Adrenal gland (tissue), 12 donors: ENCODE results near the gene PIEZO2. TPM values are rescaled to one million over a fixed set of nuclear protein-coding genes. Genes with fewer than 3 reads are reported as not detected.

Source experiments
- DNase-seq, 7 donors: peaks; one replicate each; pipeline ENCODE4 v3.0.0-alpha.2; 2019 to 2020
- H3K27ac ChIP-seq, 5 donors: fragments of 200-600 bp; sonication (generic) in 4 of 5; 1 replicate in 3 of 5; 2 replicates in 2 of 5; pipeline versions ENCODE4 v1.5.1 to v1.8.0; 2016 to 2020; ENCODE audit warnings: mild to moderate bottlenecking in 1 of 5
- H3K27me3 ChIP-seq: fragments of 200-600 bp; 2 replicates; pipeline ENCODE4 v1.8.0; 2021
- H3K36me3 ChIP-seq, 2 donors: fragments of 200-600 bp; replicated peaks in 1 of 2; 1 replicate in 1 of 2; 2 replicates in 1 of 2; pipeline versions ENCODE4 v1.5.1 to v1.8.0; 2018 to 2022
- H3K4me1 ChIP-seq, 2 donors: fragments of 200-600 bp; replicated peaks in 1 of 2; 1 replicate in 1 of 2; 2 replicates in 1 of 2; pipeline versions ENCODE4 v1.5.1 to v1.8.0; 2018 to 2021
- H3K4me3 ChIP-seq, 4 donors: fragments of 200-600 bp; sonication (generic) in 3 of 4; one replicate each; pipeline ENCODE4 v1.5.1; 2016 to 2018
- H3K9me3 ChIP-seq, 3 donors: fragments of 200-600 bp; sonication (generic) in 1 of 3; replicated peaks in 1 of 3; 1 replicate in 2 of 3; 2 replicates in 1 of 3; pipeline versions ENCODE4 v1.5.1 to v1.8.0; 2016 to 2021
- CTCF ChIP-seq, 6 experiments: fragments of 450-650 bp in 4 of 6; fragments of 200-600 bp in 2 of 6; sonication (generic) in 1 of 6; IDR thresholded peaks; 1 replicate in 5 of 6; 2 replicates in 1 of 6; pipeline versions ENCODE4 v1.5.1 to v1.8.0; 2016 to 2021; ENCODE audit warnings: antibody characterized with exemption in 6 of 6, mild to moderate bottlenecking in 2 of 6, moderate library complexity in 1 of 6
- POLR2A ChIP-seq, 2 donors: fragments of 450-650 bp; IDR thresholded peaks; one replicate each; pipeline ENCODE4 v1.6.1; 2017; ENCODE audit warnings: antibody characterized with exemption in 2 of 2, mild to moderate bottlenecking in 2 of 2, moderate library complexity in 1 of 2
- WGBS, 4 donors: extraction: QIAGEN DNeasy Blood & Tissue Kit in 2 of 4; methylation state at CpG; one replicate each; pipeline versions ENCODE4 v1.1.5 to v1.1.7; 2013 to 2017; 5-methylcytosine and 5-hydroxymethylcytosine counted together
- intact Hi-C, 2 donors: fragments of 100-400 bp; cut with DNase I; formaldehyde crosslinking; loops; one replicate each; pipeline versions ENCODE4 v1.14.1 to v1.15.0; 2022 to 2023
- polyA plus RNA-seq, 3 donors: library from polyadenylated mRNA; stranded (reverse); fragments of 200-250 nt in 2 of 3; fragments of 350-450 nt in 1 of 3; fragmentation: Illumina TruSeq in 1 of 3; extraction: RNeasy Lipid Tissue Mini Kit (QIAGEN cat#74804) in 1 of 3; gene quantifications; one replicate each; pipeline ENCODE4 v1.2.3, GENCODE V29; 2013 to 2014
- total RNA-seq, 9 donors: library from RNA; depleted of rRNA in 4 of 9; stranded (reverse); fragments of >200 nt in 4 of 9; fragments of 120-200 nt in 1 of 9; fragmentation: NEBNext Ultra II Directional in 1 of 9; extraction: Animal tissue kit (Norgen Biotek cat#: 25700) in 1 of 9; gene quantifications; one replicate each; pipeline versions ENCODE4 v1.1.0 to v1.2.4, GENCODE V29; 2013 to 2023
- donor health status: healthy with polysubstance abuse.
- donor health status: Bipolar disorder and iron deficiency.
- donor health status: DM: yes; HTN: yes; CAD: no.
- donor health status: DM: no; HTN: no; CAD: no.
- donor health status: DM: no; HTN: no; CAD: no.
- donor health status: DM: yes; HTN: yes; CAD: no.

Gene PIEZO2
- total and polyA plus RNA-seq, 12 donors, result 0.88 to 18.0 (median 2.6) TPM

GRCh38 chr18:10893761-10894160, 255.6 kb downstream of the PIEZO2 start:
- intact Hi-C loops, result no loop called here
- 86 to 96% (median 89%) methylated on average over 5 of the region's 5 CpGs for WGBS, 4 donors
- H3K4me3 ChIP-seq, result no peak overlapping the region

GRCh38 chr18:10893196-10893595, 256.2 kb downstream of the PIEZO2 start:
- Histone ChIP-seq H3K4me3 (no peak overlapping the region), H3K36me3 (no peaks in the 10 kb centered on the region), H3K4me1 (peaks cover 0 to 13% of the 10 kb centered on the region in 2 donors), H3K27ac (no peak overlapping the region), H3K27me3 (peaks cover 8% of the 10 kb centered on the region), H3K9me3 (no peaks in the 10 kb centered on the region)
- 35 to 40% (median 40%) methylated on average over 2 of the region's 2 CpGs for WGBS, 4 donors
- intact Hi-C loops, result no loop called here
- no peak for TF ChIP-seq CTCF (IDR thresholded peaks at IDR 0.05)
- TF ChIP-seq POLR2A (IDR thresholded peaks at IDR 0.05), result no peak
- no peak for DNase-seq

More at GRCh38 chr18:10893761-10894160, 255.6 kb downstream of the PIEZO2 start:
- Histone ChIP-seq H3K27ac (no peak overlapping the region), H3K36me3 (no peaks in the 10 kb centered on the region), H3K4me1 (peaks cover 0 to 13% of the 10 kb centered on the region in 2 donors), H3K9me3 (no peaks in the 10 kb centered on the region), H3K27me3 (peaks cover 8% of the 10 kb centered on the region)
- TF ChIP-seq POLR2A (IDR thresholded peaks at IDR 0.05) (no peak), CTCF (IDR thresholded peaks at IDR 0.05) (no peak)
- DNase-seq, result no peak

- intact Hi-C loops, result no loop called here
- DNase-seq, result no peak
- TF ChIP-seq CTCF (IDR thresholded peaks at IDR 0.05) (no peak), POLR2A (IDR thresholded peaks at IDR 0.05) (no peak)
Measured at GRCh38 chr18:10892786-10893185, 256.6 kb downstream of the PIEZO2 start.

GRCh38 chr18:10890022-10890421, 259.3 kb downstream of the PIEZO2 start:
- Histone ChIP-seq H3K27ac (no peak overlapping the region), H3K4me3 (no peak overlapping the region), H3K9me3 (no peaks in the 10 kb centered on the region), H3K4me1 (peaks cover 0 to 13% of the 10 kb centered on the region in 2 donors), H3K36me3 (no peaks in the 10 kb centered on the region), H3K27me3 (peaks cover 8% of the 10 kb centered on the region)
- 91 to 100% (median 94%) methylated on average over 1 of the region's 1 CpG for WGBS, 4 donors
- DNase-seq, result no peak
- intact Hi-C loops, result no loop called here
- no peak for TF ChIP-seq POLR2A (IDR thresholded peaks at IDR 0.05)
- no peak for TF ChIP-seq CTCF (IDR thresholded peaks at IDR 0.05)

More at GRCh38 chr18:10892786-10893185, 256.6 kb downstream of the PIEZO2 start:
- 3 to 8% (median 7%) methylated on average over 1 of the region's 1 CpG for WGBS, 4 donors
- Histone ChIP-seq H3K4me1 (peaks cover 0 to 13% of the 10 kb centered on the region in 2 donors), H3K27ac (no peak overlapping the region), H3K4me3 (no peak overlapping the region), H3K9me3 (no peaks in the 10 kb centered on the region), H3K36me3 (no peaks in the 10 kb centered on the region), H3K27me3 (peaks cover 8% of the 10 kb centered on the region)
